HepG2 (cell line): ENCODE results near the gene FOXK2. TPM values are rescaled to one million over a fixed set of nuclear protein-coding genes. Genes with fewer than 3 reads are reported as not detected.
"Not testable (repeated sequence)": the region's sequence is repeated elsewhere in the genome, so short reads cannot be mapped to it uniquely, and the experiment has no call there.

Experiments used
- ATAC-seq: fragments of 200-7000 bp; cut with Tn5 transposase; 3 replicates; pipeline ENCODE4 v1.9.1; 2020; ENCODE audit warnings: mild to moderate bottlenecking, moderate library complexity
- BruUV-seq: library from RNA; stranded (reverse); fragments of 400-500 nt; replicated peaks from 2 replicates; lab custom pipeline; 2021; lab: Mats Ljungman, UMichigan
- CTCF ChIA-PET: fragments of 300-600 bp; formaldehyde crosslinking; extraction: SDS; loops from one replicate; lab custom pipeline; 2021; ENCODE audit warnings: low total read pairs, inconsistent platforms, low intra/inter-chr PET ratio; lab: Yijun Ruan, JAX
- POLR2A ChIA-PET: fragments of 350-600 bp; sonication (Branson Sonifier 250); formaldehyde crosslinking; loops from one replicate; lab custom pipeline; 2020; ENCODE audit warnings: antibody characterized with exemption, inconsistent platforms; lab: Yijun Ruan, JAX
- DNase-seq: peaks from one replicate; pipeline ENCODE4 v3.0.0-alpha.2; 2015; ENCODE audit warnings: low spot score
- FAIRE-seq: peaks from 3 replicates; lab custom pipeline; 2011; peaks lifted over from hg19 to GRCh38; lab: Jason Lieb, UNC
- H2AFZ ChIP-seq: one replicate; pipeline ENCODE4 v1.6.1; 2011; ENCODE audit warnings: low read length, inconsistent platforms
- H3K27ac ChIP-seq: fragments of 300-600 bp; 3 replicates; pipeline ENCODE4 v1.8.0; 2011; ENCODE audit warnings: mixed run types, mild to moderate bottlenecking, mixed read lengths, low read length, inconsistent platforms; ENCODE audit not compliant: insufficient read depth; ENCODE audit errors: extremely low read length
- H3K27me3 ChIP-seq, 2 experiments: fragments of 200-600 bp in 1 of 2; 2 replicates in 1 of 2; 3 replicates in 1 of 2; pipeline versions ENCODE4 v1.6.0 to v1.8.0; 2011; ENCODE audit warnings: low read length in 2 of 2, mild to moderate bottlenecking in 2 of 2, moderate library complexity in 2 of 2, inconsistent platforms in 1 of 2; ENCODE audit not compliant: insufficient read depth in 2 of 2, control insufficient read depth in 1 of 2
- H3K36me3 ChIP-seq, 2 experiments: fragments of 200-600 bp in 1 of 2; replicated peaks in 1 of 2; 2 replicates in 1 of 2; 3 replicates in 1 of 2; pipeline versions ENCODE4 v1.5.1 to v1.8.0; 2011; ENCODE audit warnings: low read length in 2 of 2, inconsistent platforms in 1 of 2; ENCODE audit not compliant: insufficient read depth in 2 of 2, control insufficient read depth in 1 of 2
- H3K4me1 ChIP-seq: 2 replicates; pipeline ENCODE4 v1.5.1; 2012; ENCODE audit warnings: low read length, inconsistent platforms; ENCODE audit not compliant: insufficient read depth
- H3K4me2 ChIP-seq: 2 replicates; pipeline ENCODE4 v1.6.0; 2011; ENCODE audit warnings: low read depth, low read length, inconsistent platforms
- H3K4me3 ChIP-seq, 3 experiments: fragments of 200-600 bp in 1 of 3; sonication (generic), shearing (Covaris generic) in 1 of 3; replicated peaks in 1 of 3; 2 replicates each; pipeline ENCODE4 v1.5.1; 2011 to 2016; ENCODE audit warnings: low read length in 3 of 3, inconsistent platforms in 2 of 3, low read depth in 2 of 3, mild to moderate bottlenecking in 2 of 3, control low read depth in 1 of 3, mixed read lengths in 1 of 3; ENCODE audit not compliant: insufficient read depth in 1 of 3
- H3K79me2 ChIP-seq: one replicate; pipeline ENCODE4 v1.6.1; 2011; ENCODE audit warnings: low read length, inconsistent platforms; ENCODE audit not compliant: insufficient read depth
- H3K9ac ChIP-seq: 2 replicates; pipeline ENCODE4 v1.6.0; 2011; ENCODE audit warnings: mild to moderate bottlenecking, low read depth, low read length, inconsistent platforms; ENCODE audit not compliant: insufficient read depth
- H3K9me3 ChIP-seq: 2 replicates; pipeline ENCODE4 v1.5.1; 2012; ENCODE audit warnings: mild to moderate bottlenecking, low read length
- H4K20me1 ChIP-seq: 2 replicates; pipeline ENCODE4 v1.6.0; 2011; ENCODE audit warnings: inconsistent platforms, mild to moderate bottlenecking, low read length, moderate library complexity; ENCODE audit not compliant: insufficient read depth
- ARID3A ChIP-seq: IDR thresholded peaks from 2 replicates; pipeline ENCODE4 v1.6.1; 2012; ENCODE audit warnings: low read depth, low read length, improper control_type of control experiment
- CEBPB ChIP-seq: IDR thresholded peaks from 2 replicates; pipeline ENCODE4 v1.6.1; 2011; ENCODE audit warnings: low read depth, low read length, improper control_type of control experiment, borderline replicate concordance
- ELF3 ChIP-seq: IDR thresholded peaks from 2 replicates; pipeline ENCODE4 v1.6.1; 2016; ENCODE audit warnings: missing genetic modification reagents, missing compliant biosample characterization
- GATAD2A ChIP-seq: IDR thresholded peaks from 2 replicates; pipeline ENCODE4 v1.6.1; 2016
- HOXA7 ChIP-seq: sonication (generic); formaldehyde crosslinking; IDR thresholded peaks from 2 replicates; pipeline ENCODE4 v1.8.1; 2022; ENCODE audit warnings: mild to moderate bottlenecking, missing genetic modification reagents, moderate library complexity
- KDM1A ChIP-seq: IDR thresholded peaks from 2 replicates; pipeline ENCODE4 v1.6.1; 2016; ENCODE audit warnings: missing compliant biosample characterization
- KDM5A ChIP-seq: fragments of 200-600 bp; sonication (generic); IDR thresholded peaks from 2 replicates; pipeline ENCODE4 v1.7.0; 2018; ENCODE audit warnings: antibody characterized with exemption, mild to moderate bottlenecking, low read length, borderline replicate concordance
- NR2F2 ChIP-seq: IDR thresholded peaks from 2 replicates; pipeline ENCODE4 v1.6.1; 2012; ENCODE audit warnings: low read depth, inconsistent platforms, borderline replicate concordance
- TFDP2 ChIP-seq: sonication (generic); formaldehyde crosslinking; IDR thresholded peaks from 2 replicates; pipeline ENCODE4 v1.4.0; 2020; ENCODE audit warnings: missing genetic modification reagents
- ZFP90 ChIP-seq: sonication (generic); formaldehyde crosslinking; IDR thresholded peaks from 2 replicates; pipeline ENCODE4 v1.8.0; 2022; ENCODE audit warnings: missing genetic modification reagents, mild to moderate bottlenecking, inconsistent platforms, borderline replicate concordance
- ZMYM3 ChIP-seq: sonication (generic); formaldehyde crosslinking; IDR thresholded peaks from 2 replicates; pipeline ENCODE4 v1.5.1; 2020; ENCODE audit warnings: mild to moderate bottlenecking, missing genetic modification reagents
- ZNF121 ChIP-seq: sonication (generic); formaldehyde crosslinking; IDR thresholded peaks from 2 replicates; pipeline ENCODE4 v1.5.0; 2020; ENCODE audit warnings: mild to moderate bottlenecking, missing genetic modification reagents
- ZNF326 ChIP-seq: sonication (generic); formaldehyde crosslinking; IDR thresholded peaks from 2 replicates; pipeline ENCODE4 v1.4.0; 2020; ENCODE audit warnings: missing genetic modification reagents, borderline replicate concordance
- ZNF644 ChIP-seq: IDR thresholded peaks from 2 replicates; pipeline ENCODE4 v1.6.1; 2016; ENCODE audit warnings: low read depth
- ZNF652 ChIP-seq: IDR thresholded peaks from 2 replicates; pipeline ENCODE4 v1.6.1; 2016; ENCODE audit warnings: low read depth, borderline replicate concordance
- ZNF784 ChIP-seq: sonication (generic); formaldehyde crosslinking; IDR thresholded peaks from 2 replicates; pipeline ENCODE4 v1.5.1; 2020; ENCODE audit warnings: missing genetic modification reagents, mild to moderate bottlenecking, borderline replicate concordance
- WGBS: methylation state at CpG from one replicate; pipeline ENCODE4 v1.1.6; 2017; ENCODE audit warnings: low lambda C conversion rate; 5-methylcytosine and 5-hydroxymethylcytosine counted together
- in situ Hi-C: cut with HindIII; loops from 2 replicates; pipeline ENCODE4 v1.10.0; 2017; ENCODE audit warnings: low pct_unique_long_range_greater_than_20kb; ENCODE audit not compliant: extremely low pct_ligation_motif_present
- intact Hi-C: fragments of 100-400 bp; cut with micrococcal nuclease; formaldehyde crosslinking; loops from one replicate; pipeline ENCODE4 v1.10.0; 2022; ENCODE audit not compliant: unreplicated experiment
- polyA plus RNA-seq, 8 experiments: library from polyadenylated mRNA; depleted of rRNA in 3 of 8; stranded (reverse) in 7 of 8; unstranded in 1 of 8; fragments of >200 nt; fragmentation: Illumina TruSeq in 4 of 8; extraction: Trizol in 4 of 8; gene quantifications; 2 replicates each; pipeline versions ENCODE4 v1.2.1 to v1.2.3, GENCODE V29; 2011 to 2016; ENCODE audit warnings: low read depth in 4 of 8, missing spikeins in 1 of 8, mixed read lengths in 1 of 8; ENCODE audit not compliant: insufficient read depth in 1 of 8
- total RNA-seq, 5 experiments: library from RNA; depleted of rRNA; stranded (reverse); fragments of >200 nt; fragmentation: Illumina TruSeq; extraction: Trizol; gene quantifications; 2 replicates each; pipeline ENCODE4 v1.2.3, GENCODE V29; 2016; ENCODE audit warnings: low read depth in 1 of 5

Gene FOXK2
- total and polyA plus RNA-seq, 2 of the 13 experiments (the other 11 are each of a cell fraction or from before 2014, with no cell fraction given) = 67.1 to 67.2 TPM

GRCh38 chr17:82506402-82506801 lies 13.1 kb upstream of the FOXK2 start:
- intact Hi-C loops, H3K27ac ChIP-seq, FAIRE-seq, H3K36me3 ChIP-seq, ATAC-seq, H3K27me3 ChIP-seq, H2AFZ ChIP-seq, H3K4me3 ChIP-seq, BruUV-seq, H4K20me1 ChIP-seq, H3K9ac ChIP-seq, in situ Hi-C loops, H3K4me2 ChIP-seq, H3K9me3 ChIP-seq, DNase-seq, H3K79me2 ChIP-seq, CTCF ChIA-PET: not testable (repeated sequence)
- H3K4me1 ChIP-seq = peaks cover 60% of the 10 kb centered on the region
- POLR2A ChIA-PET = interaction anchor here (1.6 to 5.1 kb wide), 3 partner anchors 11 to 13 kb away, joined by 9 to 30 read pairs (median 12); partner anchors contain the start of gene FOXK2
- WGBS = 31% methylated on average over 7 of the region's 7 CpGs
- TF ChIP-seq ZFP90 (CRISPR knock-in tag) (peak; percentile 98), ZNF121 (peak; percentile 59), ZMYM3 (CRISPR knock-in tag) (0 out of 2 replicates have a peak, but pooled peaks have one; percentile 42)
- TF ChIP-seq, all 625 proteins: peak for 3; not testable (repeated sequence) for 622

- FAIRE-seq (peak; percentile 37), DNase-seq (peak; percentile 51)
- WGBS = 45% methylated on average over 7 of the region's 7 CpGs
- TF ChIP-seq KDM1A (CRISPR knock-in tag) = no peak
- TF ChIP-seq CEBPB = peak; percentile 89
- TF ChIP-seq NR2F2 = no peak
- no peak for TF ChIP-seq KDM5A
- TF ChIP-seq ELF3 (CRISPR knock-in tag) = no peak
- TF ChIP-seq ZNF326 (CRISPR knock-in tag) = no peak
- no peak for TF ChIP-seq TFDP2 (CRISPR knock-in tag)
- TF ChIP-seq GATAD2A (CRISPR knock-in tag) = 0 out of 2 replicates have a peak, but pooled peaks have one; percentile 35
- peak; percentile 80; the same call in 1 of the 2 replicates for TF ChIP-seq ZNF644
- TF ChIP-seq HOXA7 = no peak
- TF ChIP-seq ZNF784 (CRISPR knock-in tag) = no peak
- no peak for TF ChIP-seq ZNF652 (CRISPR knock-in tag)
- peak; percentile 78 for TF ChIP-seq ARID3A
Measured at GRCh38 chr17:82507631-82508175, 11.8 kb upstream of the FOXK2 start.

More at GRCh38 chr17:82507631-82508175, 11.8 kb upstream of the FOXK2 start:
- in situ Hi-C loops (no loop called here), intact Hi-C loops (no loop called here)
- no peak overlapping the region for H3K4me3 ChIP-seq
- no peak overlapping the region for H3K27ac ChIP-seq
- ChIA-PET POLR2A (interaction anchor here (3.1 kb wide), 1 partner anchor 13 kb away, joined by 12 read pairs; no protein-coding TSS in a partner anchor), CTCF (no interaction called here)
- H2AFZ ChIP-seq = no peak overlapping the region
- no peaks in the 10 kb centered on the region for H3K27me3 ChIP-seq
- peak overlapping the region; percentile 44 for H3K4me2 ChIP-seq
- H3K36me3 ChIP-seq = no peaks in the 10 kb centered on the region
- H3K9ac ChIP-seq = no peak overlapping the region
- H4K20me1 ChIP-seq = no peaks in the 10 kb centered on the region
- H3K9me3 ChIP-seq = no peaks in the 10 kb centered on the region
- no TSS peak for BruUV-seq
- peak; percentile 9; the same call in 1 of the 3 replicates for ATAC-seq
- peaks cover 51% of the 10 kb centered on the region for H3K4me1 ChIP-seq
- H3K79me2 ChIP-seq = no peaks in the 10 kb centered on the region
